SK-N-SH (cell line): ENCODE measurements around the gene GSTM5. TPM values are rescaled to one million over a fixed set of nuclear protein-coding genes. Genes with fewer than 3 reads are reported as not detected.

Experiments used
- CTCF ChIA-PET: fragments of 300-600, 350-600 bp; formaldehyde crosslinking; extraction: SDS; loops from one replicate; lab custom pipeline; 2021; lab: Yijun Ruan, JAX
- POLR2A ChIA-PET: fragments of 350-600 bp; sonication (Branson Sonifier 250); formaldehyde crosslinking; extraction: SDS; loops from one replicate; lab custom pipeline; 2020; ENCODE audit warnings: antibody characterized with exemption, inconsistent platforms; lab: Yijun Ruan, JAX
- DNase-seq: peaks from one replicate; pipeline ENCODE4 v3.0.0; 2012
- H2AFZ ChIP-seq: fragments of 200-600 bp; sonication (generic); 2 replicates; pipeline ENCODE4 v1.8.1; 2016; ENCODE audit warnings: antibody characterized with exemption, mild to moderate bottlenecking, low read depth
- H3F3A ChIP-seq: fragments of 200-600 bp; sonication (generic); replicated peaks from 2 replicates; pipeline ENCODE3; 2016; ENCODE audit warnings: antibody characterized with exemption, mild to moderate bottlenecking; ENCODE audit not compliant: insufficient read depth
- H3K27ac ChIP-seq, 2 experiments: fragments of 200-500 bp in 1 of 2; fragments of 200-600 bp in 1 of 2; sonication (Bioruptor generic) in 1 of 2; sonication (generic), shearing (Covaris generic) in 1 of 2; 2 replicates each; pipeline versions ENCODE4 v1.5.1 to v1.6.1; 2014 to 2016; ENCODE audit warnings: low read depth in 2 of 2, inconsistent platforms in 1 of 2, low read length in 1 of 2, mild to moderate bottlenecking in 1 of 2, mixed read lengths in 1 of 2
- H3K27me3 ChIP-seq: fragments of 200-600 bp; sonication (generic), shearing (Covaris generic); 2 replicates; pipeline ENCODE4 v1.6.1; 2016; ENCODE audit warnings: mixed run types; ENCODE audit not compliant: insufficient read depth
- H3K36me3 ChIP-seq, 2 experiments: fragments of 200-500 bp in 1 of 2; fragments of 200-600 bp in 1 of 2; sonication (Bioruptor generic) in 1 of 2; sonication (generic) in 1 of 2; replicated peaks in 1 of 2; 2 replicates each; pipeline versions ENCODE3 to v1.5.1; 2014 to 2016; ENCODE audit warnings: low read length in 1 of 2, mild to moderate bottlenecking in 1 of 2; ENCODE audit not compliant: insufficient read depth in 2 of 2, control insufficient read depth in 1 of 2
- H3K4me1 ChIP-seq, 2 experiments: fragments of 200-500 bp in 1 of 2; fragments of 200-600 bp in 1 of 2; sonication (Bioruptor generic) in 1 of 2; sonication (generic), shearing (Covaris generic) in 1 of 2; 2 replicates each; pipeline versions ENCODE4 v1.5.1 to v1.6.1; 2014 to 2016; ENCODE audit warnings: low read depth in 1 of 2, low read length in 1 of 2, mixed run types in 1 of 2; ENCODE audit not compliant: insufficient read depth in 2 of 2, control insufficient read depth in 1 of 2
- H3K4me2 ChIP-seq: fragments of 200-600 bp; sonication (generic), shearing (Covaris generic); 2 replicates; pipeline ENCODE4 v1.6.1; 2017; ENCODE audit warnings: mixed run types
- H3K4me3 ChIP-seq, 2 experiments: fragments of 200-500 bp in 1 of 2; fragments of 200-600 bp in 1 of 2; sonication (Bioruptor generic) in 1 of 2; sonication (generic), shearing (Covaris generic) in 1 of 2; 2 replicates each; pipeline versions ENCODE4 v1.5.1 to v1.8.1; 2014 to 2016; ENCODE audit warnings: low read depth in 2 of 2, inconsistent platforms in 1 of 2, low read length in 1 of 2, mild to moderate bottlenecking in 1 of 2, mixed read lengths in 1 of 2, moderate library complexity in 1 of 2
- H3K79me2 ChIP-seq: fragments of 200-600 bp; sonication (generic); 2 replicates; pipeline ENCODE4 v1.8.1; 2017; ENCODE audit warnings: mild to moderate bottlenecking; ENCODE audit not compliant: insufficient read depth
- H3K9ac ChIP-seq: fragments of 200-600 bp; sonication (generic); 2 replicates; pipeline ENCODE4 v1.6.1; 2017; ENCODE audit warnings: mixed run types
- H3K9me2 ChIP-seq: fragments of 200-600 bp; sonication (generic); 2 replicates; pipeline ENCODE4 v1.6.1; 2017; ENCODE audit warnings: mixed run types
- H3K9me3 ChIP-seq: fragments of 200-600 bp; sonication (generic); 2 replicates; pipeline ENCODE4 v1.6.1; 2017; ENCODE audit warnings: mixed run types, mild to moderate bottlenecking, moderate library complexity
- H4K20me1 ChIP-seq: fragments of 200-600 bp; sonication (generic); 2 replicates; pipeline ENCODE4 v1.6.1; 2017; ENCODE audit warnings: mild to moderate bottlenecking, mixed run types; ENCODE audit not compliant: insufficient read depth
- EP300 ChIP-seq, 2 experiments: IDR thresholded peaks; 2 replicates each; pipeline versions ENCODE4 v1.4.0 to v1.6.1; 2012; ENCODE audit warnings: borderline replicate concordance in 1 of 2, low read depth in 1 of 2, low read length in 1 of 2
- FOXJ3 ChIP-seq: sonication (generic); formaldehyde crosslinking; IDR thresholded peaks from 2 replicates; pipeline ENCODE4 v1.5.1; 2020; ENCODE audit warnings: mild to moderate bottlenecking, missing genetic modification reagents
- GABPA ChIP-seq: IDR thresholded peaks from 2 replicates; pipeline ENCODE4 v1.4.0; 2012; ENCODE audit warnings: low read depth, mild to moderate bottlenecking
- GATA2 ChIP-seq: sonication (generic); formaldehyde crosslinking; IDR thresholded peaks from 2 replicates; pipeline ENCODE4 v1.5.0; 2020; ENCODE audit warnings: mild to moderate bottlenecking, missing genetic modification reagents
- IRF3 ChIP-seq: fragments of 150-350 bp; IDR thresholded peaks from 2 replicates; pipeline ENCODE4 v1.6.1; 2016; ENCODE audit warnings: mild to moderate bottlenecking, low read depth, low read length
- MEF2A ChIP-seq: IDR thresholded peaks from 2 replicates; pipeline ENCODE4 v1.4.0; 2012; ENCODE audit warnings: low read depth, borderline replicate concordance
- NFIC ChIP-seq: IDR thresholded peaks from 2 replicates; pipeline ENCODE4 v1.4.0; 2012; ENCODE audit warnings: borderline replicate concordance
- POLR2AphosphoS5 ChIP-seq: IDR thresholded peaks from 2 replicates; pipeline ENCODE4 v1.6.1; 2012; ENCODE audit warnings: low read depth, low read length
- RAD21 ChIP-seq: IDR thresholded peaks from 2 replicates; pipeline ENCODE4 v1.6.1; 2012; ENCODE audit warnings: mild to moderate bottlenecking, low read length
- RCOR1 ChIP-seq: fragments of 150-350 bp; IDR thresholded peaks from 2 replicates; pipeline ENCODE4 v1.6.1; 2017; ENCODE audit warnings: antibody characterized with exemption, low read length
- REST ChIP-seq: IDR thresholded peaks from 2 replicates; pipeline ENCODE4 v1.6.1; 2012; ENCODE audit warnings: mild to moderate bottlenecking, low read depth, low read length, moderate library complexity
- RFX5 ChIP-seq: IDR thresholded peaks from 2 replicates; pipeline ENCODE4 v1.6.1; 2012; ENCODE audit warnings: mild to moderate bottlenecking, improper control_type of control experiment, low read length
- SIN3A ChIP-seq: IDR thresholded peaks from 2 replicates; pipeline ENCODE4 v1.6.1; 2012; ENCODE audit warnings: low read depth, mild to moderate bottlenecking, low read length, moderate library complexity, borderline replicate concordance
- SMC3 ChIP-seq: IDR thresholded peaks from 2 replicates; pipeline ENCODE4 v1.6.1; 2012; ENCODE audit warnings: low read depth, low read length, improper control_type of control experiment
- TAF1 ChIP-seq: IDR thresholded peaks from 2 replicates; pipeline ENCODE4 v1.6.1; 2012; ENCODE audit warnings: low read depth, mild to moderate bottlenecking, low read length, moderate library complexity, borderline replicate concordance
- TCF12 ChIP-seq: IDR thresholded peaks from 2 replicates; pipeline ENCODE4 v1.4.0; 2012
- USF1 ChIP-seq: IDR thresholded peaks from 2 replicates; pipeline ENCODE4 v1.4.0; 2012; ENCODE audit warnings: low read depth, borderline replicate concordance
- YY1 ChIP-seq: IDR thresholded peaks from 2 replicates; pipeline ENCODE4 v1.4.0; 2012; ENCODE audit warnings: low read depth, mild to moderate bottlenecking
- WGBS: methylation state at CpG from one replicate; pipeline ENCODE4 v1.1.6; 2017; ENCODE audit warnings: low lambda C conversion rate; 5-methylcytosine and 5-hydroxymethylcytosine counted together
- polyA plus RNA-seq, 3 experiments: library from polyadenylated mRNA; depleted of rRNA; stranded (reverse); fragments of >200 nt; gene quantifications; 2 replicates each; pipeline ENCODE4 v1.2.3, GENCODE V29; 2012
- TF ChIP-seq, protein P1 (sequence below): IDR thresholded peaks from 2 replicates; pipeline ENCODE4; 2012

The GSTM5 gene
- polyA plus RNA-seq, 1 of the 3 experiments (the other 2 are of a cell fraction), result not detected

DNA sequence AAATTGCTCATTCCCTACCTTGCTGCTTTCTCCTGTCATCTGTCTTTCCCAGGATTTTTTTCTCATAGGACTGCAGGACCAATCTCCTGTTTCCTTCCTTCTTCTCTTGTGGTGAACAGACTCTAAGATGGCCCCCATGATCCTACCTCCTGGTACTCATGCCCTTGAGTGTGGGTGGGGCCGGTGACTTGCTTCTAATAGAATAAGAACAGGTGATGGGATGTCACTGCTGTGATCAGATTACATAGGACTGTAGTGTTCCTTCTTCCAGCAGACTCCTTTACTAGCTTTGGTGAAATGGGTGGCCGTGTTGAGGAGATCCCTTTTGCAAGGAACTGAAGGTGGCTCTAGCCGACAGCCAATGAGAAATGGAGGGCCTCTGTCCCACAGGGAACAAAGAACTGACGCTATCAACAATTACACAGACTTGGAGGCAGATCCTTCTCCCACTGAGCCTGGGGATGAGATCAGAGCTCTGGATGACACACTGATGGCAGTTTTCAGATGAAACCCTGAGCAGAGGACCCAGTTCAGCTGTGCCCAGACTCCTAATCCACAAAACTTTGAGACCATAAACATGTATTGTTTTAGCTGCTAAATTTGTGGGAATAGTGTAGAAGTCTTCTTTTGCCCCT is 21.3 kb downstream of the GSTM5 start:
- TF ChIP-seq NFIC (no peak), RFX5 (no peak), REST (no peak), FOXJ3 (CRISPR knock-in tag) (no peak), YY1 (no peak), USF1 (no peak), TCF12 (no peak), POLR2AphosphoS5 (no peak), EP300 (IDR thresholded peaks at IDR 0.05; ENCODE audit: borderline replicate concordance in 1 of 2, low read depth in 1 of 2, low read length in 1 of 2) (no peak), IRF3 (no peak), GATA2 (CRISPR knock-in tag) (no peak), SIN3A (no peak), MEF2A (no peak), TAF1 (no peak), RAD21 (no peak), SMC3 (no peak), GABPA (no peak), RCOR1 (no peak)
- TF ChIP-seq, protein P1, sequence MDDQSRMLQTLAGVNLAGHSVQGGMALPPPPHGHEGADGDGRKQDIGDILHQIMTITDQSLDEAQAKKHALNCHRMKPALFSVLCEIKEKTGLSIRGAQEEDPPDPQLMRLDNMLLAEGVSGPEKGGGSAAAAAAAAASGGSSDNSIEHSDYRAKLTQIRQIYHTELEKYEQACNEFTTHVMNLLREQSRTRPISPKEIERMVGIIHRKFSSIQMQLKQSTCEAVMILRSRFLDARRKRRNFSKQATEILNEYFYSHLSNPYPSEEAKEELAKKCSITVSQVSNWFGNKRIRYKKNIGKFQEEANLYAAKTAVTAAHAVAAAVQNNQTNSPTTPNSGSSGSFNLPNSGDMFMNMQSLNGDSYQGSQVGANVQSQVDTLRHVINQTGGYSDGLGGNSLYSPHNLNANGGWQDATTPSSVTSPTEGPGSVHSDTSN, result no peak
- Histone ChIP-seq H3K27me3 (no peaks in the 10 kb centered on the region), H3K27ac (no peak overlapping the region), H3K4me1 (peaks cover 0 to 3% of the 10 kb centered on the region in 2 experiments; a peak in 1 of 4 replicates), H4K20me1 (no peaks in the 10 kb centered on the region), H3K9ac (no peak overlapping the region), H3K4me2 (no peak overlapping the region), H3K79me2 (no peaks in the 10 kb centered on the region), H3K9me2 (no peaks in the 10 kb centered on the region), H3K36me3 (peaks cover 16 to 19% of the 10 kb centered on the region in 2 experiments), H3K9me3 (no peaks in the 10 kb centered on the region), H3F3A (no peaks in the 10 kb centered on the region), H2AFZ (no peak overlapping the region), H3K4me3 (no peak overlapping the region)
- ChIA-PET POLR2A (interaction anchor here (1.6 kb wide), 1 partner anchor 26 kb away, joined by 3 read pairs; no protein-coding TSS in a partner anchor), CTCF (no interaction called here)
- WGBS, result 80% methylated on average over 4 of the region's 4 CpGs
- DNase-seq, result no peak
